Measurements from ENCODE around the gene SLC37A2.

- TF ChIP-seq EP300 (IDR thresholded peaks at IDR 0.05) (no peak), POLR2AphosphoS5 (IDR thresholded peaks at IDR 0.05) (no peak)
Measured at GRCh38 chr11:125062218-125062930, 731 bp upstream of the SLC37A2 start.

All from upper lobe of left lung (tissue), 4 donors.